ENCODE results near the gene ADGRE3. TPM values are rescaled to one million over a fixed set of nuclear protein-coding genes. Genes with fewer than 3 reads are reported as not detected.
"Not testable (repeated sequence)": the region's sequence is repeated elsewhere in the genome, so short reads cannot be mapped to it uniquely, and the experiment has no call there.

ADGRE3 gene
- total RNA-seq, 2 donors from 2014 or later: 0.27 to 0.80 TPM

GRCh38 chr19:14619404-14619803 is 55.2 kb downstream of the ADGRE3 start:
- H3K27ac ChIP-seq: no peak overlapping the region
- H3K27me3 ChIP-seq (replicated peaks; ENCODE audit: insufficient read depth): no peaks in the 10 kb centered on the region
- intact Hi-C loops (cut with DNase I): no loop called here
- H3K4me3 ChIP-seq: no peak overlapping the region
- H3K4me1 ChIP-seq (replicated peaks): no peaks in the 10 kb centered on the region
- no peaks in the 10 kb centered on the region for H3K9me3 ChIP-seq
- no peak for TF ChIP-seq CTCF (IDR thresholded peaks at IDR 0.05)
- no peak for TF ChIP-seq POLR2AphosphoS5 (IDR thresholded peaks at IDR 0.05)
- no peak for TF ChIP-seq POLR2A (IDR thresholded peaks at IDR 0.05)
- no peaks in the 10 kb centered on the region for H3K36me3 ChIP-seq
- DNase-seq (ENCODE audit: low spot score): no peak

- TF ChIP-seq CTCF (IDR thresholded peaks at IDR 0.05) (no peak), POLR2AphosphoS5 (IDR thresholded peaks at IDR 0.05) (no peak), POLR2A (IDR thresholded peaks at IDR 0.05) (no peak)
- H3K9me3 ChIP-seq: no peaks in the 10 kb centered on the region
- H3K4me3 ChIP-seq: no peak overlapping the region
- no peak overlapping the region for H3K27ac ChIP-seq
- intact Hi-C loops (cut with DNase I): no loop called here
- no peaks in the 10 kb centered on the region for H3K27me3 ChIP-seq (replicated peaks; ENCODE audit: insufficient read depth)
- H3K36me3 ChIP-seq: no peaks in the 10 kb centered on the region
- DNase-seq (ENCODE audit: low spot score): no peak
- no peaks in the 10 kb centered on the region for H3K4me1 ChIP-seq (replicated peaks)
- WGBS: 88% methylated on average over 3 of the region's 3 CpGs
Observed at GRCh38 chr19:14616407-14616806, 58.2 kb downstream of the ADGRE3 start.

- Histone ChIP-seq H3K4me3 (no peak overlapping the region), H3K27ac (no peak overlapping the region), H3K9me3 (no peaks in the 10 kb centered on the region), H3K4me1 (replicated peaks) (no peaks in the 10 kb centered on the region), H3K36me3 (no peaks in the 10 kb centered on the region), H3K27me3 (replicated peaks; ENCODE audit: insufficient read depth) (no peaks in the 10 kb centered on the region)
- 89% methylated on average over 8 of the region's 8 CpGs for WGBS
- no peak for DNase-seq (ENCODE audit: low spot score)
- intact Hi-C loops (cut with DNase I): no loop called here
- no peak for TF ChIP-seq CTCF (IDR thresholded peaks at IDR 0.05)
- no peak for TF ChIP-seq POLR2AphosphoS5 (IDR thresholded peaks at IDR 0.05)
- no peak for TF ChIP-seq POLR2A (IDR thresholded peaks at IDR 0.05)
Observed at GRCh38 chr19:14615623-14616022, 59.0 kb downstream of the ADGRE3 start.

GRCh38 chr19:14614099-14614412 is 60.6 kb downstream of the ADGRE3 start:
- H3K4me3 ChIP-seq: no peak overlapping the region
- H3K36me3 ChIP-seq: no peaks in the 10 kb centered on the region
- no peak for DNase-seq (ENCODE audit: low spot score)
- no peaks in the 10 kb centered on the region for H3K27me3 ChIP-seq (replicated peaks; ENCODE audit: insufficient read depth)
- H3K27ac ChIP-seq: no peak overlapping the region
- H3K9me3 ChIP-seq: no peaks in the 10 kb centered on the region
- no peaks in the 10 kb centered on the region for H3K4me1 ChIP-seq (replicated peaks)
- intact Hi-C loops (cut with DNase I): no loop called here
- WGBS: 55% methylated on average over 4 of the region's 4 CpGs
- TF ChIP-seq POLR2AphosphoS5 (IDR thresholded peaks at IDR 0.05) (no peak), CTCF (IDR thresholded peaks at IDR 0.05) (no peak), POLR2A (IDR thresholded peaks at IDR 0.05) (no peak)

- H3K36me3 ChIP-seq; H3K9me3 ChIP-seq; intact Hi-C loops (cut with DNase I); H3K27ac ChIP-seq; H3K27me3 ChIP-seq (replicated peaks; ENCODE audit: insufficient read depth); H3K4me3 ChIP-seq; H3K4me1 ChIP-seq (replicated peaks); DNase-seq (ENCODE audit: low spot score): not testable (repeated sequence)
- WGBS: 70% methylated on average over 14 of the region's 14 CpGs
Observed at GRCh38 chr19:14613399-14614098, 61.1 kb downstream of the ADGRE3 start.

Data from prostate gland (tissue), 2 donors.